Gastrocnemius medialis (tissue), 4 donors: ENCODE results near the gene ACOT6.
"Not testable (repeated sequence)": the region's sequence is repeated elsewhere in the genome, so short reads cannot be mapped to it uniquely, and the experiment has no call there.

Experiments
- POLR2A ChIP-seq, 2 donors: fragments of 450-650 bp; IDR thresholded peaks; one replicate each; pipeline ENCODE4 v1.6.1; 2017; ENCODE audit warnings: antibody characterized with exemption in 2 of 2, mild to moderate bottlenecking in 2 of 2, moderate library complexity in 2 of 2
- TF ChIP-seq, protein P1 (sequence below), 5 experiments: fragments of 450-650 bp in 3 of 5; fragments of 200-600 bp in 2 of 5; sonication (generic) in 2 of 5; IDR thresholded peaks in 4 of 5; conservative IDR thresholded peaks in 1 of 5; 1 replicate in 4 of 5; 2 replicates in 1 of 5; pipeline ENCODE4 v1.5.1; 2016 to 2019; ENCODE audit warnings: antibody characterized with exemption in 5 of 5, mild to moderate bottlenecking in 3 of 5, moderate library complexity in 3 of 5

DNA sequence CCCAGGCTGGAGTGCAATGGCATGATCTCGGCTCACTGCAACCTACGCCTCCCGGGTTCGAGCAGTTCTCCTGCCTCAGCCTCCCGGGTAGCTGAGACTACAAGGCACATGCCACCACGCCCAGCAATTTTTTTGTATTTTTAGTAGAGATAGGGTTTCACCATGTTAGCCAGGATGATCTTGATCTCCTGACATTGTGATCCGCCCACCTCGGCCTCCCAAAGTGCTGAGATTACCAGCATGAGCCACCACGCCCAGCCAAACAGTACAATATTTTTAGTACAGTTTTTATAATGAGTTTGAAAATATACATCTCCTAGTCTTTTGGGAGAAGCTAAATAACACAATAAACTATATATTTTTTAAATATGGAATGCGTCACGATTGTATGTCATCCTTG is 46.9 kb downstream of the ACOT6 start:
- TF ChIP-seq, protein P1, sequence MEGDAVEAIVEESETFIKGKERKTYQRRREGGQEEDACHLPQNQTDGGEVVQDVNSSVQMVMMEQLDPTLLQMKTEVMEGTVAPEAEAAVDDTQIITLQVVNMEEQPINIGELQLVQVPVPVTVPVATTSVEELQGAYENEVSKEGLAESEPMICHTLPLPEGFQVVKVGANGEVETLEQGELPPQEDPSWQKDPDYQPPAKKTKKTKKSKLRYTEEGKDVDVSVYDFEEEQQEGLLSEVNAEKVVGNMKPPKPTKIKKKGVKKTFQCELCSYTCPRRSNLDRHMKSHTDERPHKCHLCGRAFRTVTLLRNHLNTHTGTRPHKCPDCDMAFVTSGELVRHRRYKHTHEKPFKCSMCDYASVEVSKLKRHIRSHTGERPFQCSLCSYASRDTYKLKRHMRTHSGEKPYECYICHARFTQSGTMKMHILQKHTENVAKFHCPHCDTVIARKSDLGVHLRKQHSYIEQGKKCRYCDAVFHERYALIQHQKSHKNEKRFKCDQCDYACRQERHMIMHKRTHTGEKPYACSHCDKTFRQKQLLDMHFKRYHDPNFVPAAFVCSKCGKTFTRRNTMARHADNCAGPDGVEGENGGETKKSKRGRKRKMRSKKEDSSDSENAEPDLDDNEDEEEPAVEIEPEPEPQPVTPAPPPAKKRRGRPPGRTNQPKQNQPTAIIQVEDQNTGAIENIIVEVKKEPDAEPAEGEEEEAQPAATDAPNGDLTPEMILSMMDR (IDR thresholded peaks at IDR 0.05 in 4 of 5, conservative IDR thresholded peaks at IDR 0.05 in 1 of 5), result not testable (repeated sequence)
- not testable (repeated sequence) for TF ChIP-seq POLR2A (IDR thresholded peaks at IDR 0.05)
